ENCODE data around the gene DNALI1.

The DNALI1 gene

GRCh38 chr1:37560401-37561132 is 3.8 kb downstream of the DNALI1 start:
- no peak overlapping the region for H3K4me3 ChIP-seq (ENCODE audit: low read depth, low read length)
- no peak for TF ChIP-seq CTCF (IDR thresholded peaks at IDR 0.05; ENCODE audit: borderline replicate concordance, insufficient read depth, low read depth, low read length)

DNA sequence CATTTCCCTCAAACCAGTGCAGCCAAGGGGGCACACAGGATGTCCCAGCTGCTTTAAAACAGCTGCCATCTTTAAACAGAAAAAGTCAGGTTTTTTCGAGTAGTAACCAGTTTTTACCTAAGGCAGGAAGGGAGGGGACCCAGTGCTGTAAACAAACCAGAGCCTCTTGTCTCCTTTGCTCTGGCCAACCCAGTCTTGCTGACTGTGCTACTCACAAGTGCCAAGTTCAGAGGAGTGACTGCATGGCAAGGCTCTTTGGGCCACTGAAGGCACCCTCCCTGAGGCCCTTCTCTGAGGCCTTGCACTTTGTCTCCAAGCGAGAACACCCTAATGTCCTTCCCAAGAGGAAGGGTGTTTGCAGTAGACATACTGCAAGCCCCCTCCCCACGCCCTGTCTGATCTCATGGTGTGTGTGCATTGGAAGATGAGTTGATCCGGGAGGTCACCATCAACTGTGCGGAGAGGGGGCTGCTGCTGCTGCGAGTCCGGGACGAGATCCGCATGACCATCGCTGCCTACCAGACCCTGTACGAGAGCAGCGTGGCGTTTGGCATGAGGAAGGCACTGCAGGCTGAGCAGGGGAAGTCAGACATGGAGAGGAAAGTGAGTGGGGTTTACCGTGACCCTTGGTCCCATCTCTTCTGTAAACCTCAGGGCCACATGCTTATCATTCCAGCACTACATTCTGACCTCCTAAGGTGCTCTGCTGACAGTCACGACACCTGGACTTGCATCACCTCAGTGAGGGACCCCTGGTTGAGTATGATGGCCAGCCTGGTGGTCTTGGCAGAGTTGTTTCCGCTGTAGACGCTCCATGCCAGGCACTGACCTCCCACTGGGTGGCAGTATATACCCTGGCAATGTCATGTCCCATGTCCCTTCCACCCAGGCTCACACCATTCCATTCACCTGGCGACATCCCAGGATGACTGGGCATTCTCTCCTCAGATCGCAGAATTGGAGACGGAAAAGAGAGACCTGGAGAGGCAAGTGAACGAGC is 4.7 kb downstream of the DNALI1 start:
- peak; percentile 73; the same call in 1 of the 2 replicates for TF ChIP-seq CTCF (IDR thresholded peaks at IDR 0.05; ENCODE audit: borderline replicate concordance, insufficient read depth, low read depth, low read length)

DNA sequence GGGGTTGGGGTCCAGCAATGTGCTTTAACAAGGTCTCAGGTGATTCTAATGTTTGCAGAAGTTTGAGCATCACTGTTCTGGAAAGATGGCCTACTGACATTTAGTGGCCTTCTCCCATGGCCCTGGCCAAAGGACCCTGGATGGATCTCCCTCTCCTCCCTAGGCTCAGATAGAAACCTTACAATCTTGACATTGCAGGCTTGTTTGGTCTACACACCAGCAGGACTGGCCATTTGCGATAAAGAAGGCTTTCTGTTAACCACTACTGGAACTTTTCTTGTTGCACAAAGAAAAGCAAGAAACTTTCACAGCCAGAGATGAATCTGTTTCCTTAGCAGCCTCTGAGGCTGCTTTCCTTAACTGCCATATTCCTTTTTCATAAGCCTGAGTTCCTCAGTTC is 6.2 kb downstream of the DNALI1 start:
- TF ChIP-seq CTCF (IDR thresholded peaks at IDR 0.05; ENCODE audit: borderline replicate concordance, insufficient read depth, low read depth, low read length): no peak
- H3K4me3 ChIP-seq (ENCODE audit: low read depth, low read length): no peak overlapping the region

More for the DNA sequence above, 4.7 kb downstream of the DNALI1 start:
- no peak overlapping the region for H3K4me3 ChIP-seq (ENCODE audit: low read depth, low read length)

DNA sequence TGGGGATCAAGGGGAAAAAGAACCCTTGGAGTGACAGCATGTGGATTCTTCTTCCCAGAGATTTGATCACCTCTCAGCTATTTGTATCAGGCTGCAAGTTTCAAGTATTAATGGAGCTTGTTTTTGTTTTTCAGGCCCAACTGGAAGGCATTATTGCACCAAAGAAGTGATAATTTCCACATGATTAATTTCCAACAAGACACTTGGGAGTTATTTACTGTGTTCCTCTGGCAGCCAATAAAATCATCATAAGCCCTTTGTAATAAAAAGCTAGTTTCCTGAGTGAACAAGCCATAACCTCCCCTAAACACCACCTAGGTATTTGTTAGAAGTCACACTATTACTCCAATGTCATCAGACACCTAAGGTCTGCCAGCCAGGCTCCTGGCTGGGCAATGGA is 8.2 kb downstream of the DNALI1 start:
- H3K4me3 ChIP-seq (ENCODE audit: low read depth, low read length): no peak overlapping the region
- no peak for TF ChIP-seq CTCF (IDR thresholded peaks at IDR 0.05; ENCODE audit: borderline replicate concordance, insufficient read depth, low read depth, low read length)

- no peak for TF ChIP-seq CTCF (IDR thresholded peaks at IDR 0.05; ENCODE audit: borderline replicate concordance, insufficient read depth, low read depth, low read length)
These were observed 10.3 kb downstream of the DNALI1 start for GRCh38 chr1:37567023-37567422.

DNA sequence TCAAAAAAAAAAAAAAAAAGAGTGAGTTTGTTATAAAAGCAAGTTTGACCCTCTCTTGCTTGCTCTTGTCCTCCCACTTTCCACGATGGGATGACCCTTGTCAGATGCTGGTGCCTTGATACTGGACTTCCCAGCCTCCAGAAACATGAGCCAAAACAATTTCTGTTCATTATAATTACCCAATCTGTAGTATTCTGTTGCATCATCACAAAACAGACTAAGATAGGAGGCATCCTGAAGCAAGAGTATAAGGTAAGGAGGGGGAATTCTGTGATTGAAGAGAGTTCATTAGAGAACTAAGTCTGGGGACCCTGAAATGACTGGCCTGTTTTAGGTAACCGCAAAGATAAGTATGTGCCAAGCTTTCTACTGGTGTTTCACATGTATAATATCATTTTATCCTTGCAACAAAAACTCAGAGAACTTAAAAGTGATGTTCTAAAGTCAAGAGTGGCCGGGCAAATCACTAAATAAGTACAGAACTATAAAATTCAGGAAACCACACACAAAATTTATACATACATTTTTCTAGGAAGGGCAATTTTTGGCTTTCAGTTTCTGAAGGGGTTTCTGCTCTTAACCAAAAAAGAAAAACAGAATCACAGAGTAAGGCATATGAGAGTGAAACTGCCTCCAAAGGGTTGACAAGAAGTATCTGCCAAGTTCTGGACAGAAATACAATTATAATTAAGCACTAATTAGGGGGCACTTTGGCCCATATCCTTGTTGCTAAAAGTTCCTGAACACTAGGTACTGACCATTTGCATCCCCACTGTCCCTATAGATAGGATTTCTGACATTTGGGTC is 14.0 kb downstream of the DNALI1 start:
- no peak for TF ChIP-seq CTCF (IDR thresholded peaks at IDR 0.05; ENCODE audit: borderline replicate concordance, insufficient read depth, low read depth, low read length)
- H3K4me3 ChIP-seq (ENCODE audit: low read depth, low read length): no peak overlapping the region

More at GRCh38 chr1:37567023-37567422, 10.3 kb downstream of the DNALI1 start:
- no peak overlapping the region for H3K4me3 ChIP-seq (ENCODE audit: low read depth, low read length)

Data from GM12875 (cell line).